ENCODE results near the gene BLVRB.

DNA sequence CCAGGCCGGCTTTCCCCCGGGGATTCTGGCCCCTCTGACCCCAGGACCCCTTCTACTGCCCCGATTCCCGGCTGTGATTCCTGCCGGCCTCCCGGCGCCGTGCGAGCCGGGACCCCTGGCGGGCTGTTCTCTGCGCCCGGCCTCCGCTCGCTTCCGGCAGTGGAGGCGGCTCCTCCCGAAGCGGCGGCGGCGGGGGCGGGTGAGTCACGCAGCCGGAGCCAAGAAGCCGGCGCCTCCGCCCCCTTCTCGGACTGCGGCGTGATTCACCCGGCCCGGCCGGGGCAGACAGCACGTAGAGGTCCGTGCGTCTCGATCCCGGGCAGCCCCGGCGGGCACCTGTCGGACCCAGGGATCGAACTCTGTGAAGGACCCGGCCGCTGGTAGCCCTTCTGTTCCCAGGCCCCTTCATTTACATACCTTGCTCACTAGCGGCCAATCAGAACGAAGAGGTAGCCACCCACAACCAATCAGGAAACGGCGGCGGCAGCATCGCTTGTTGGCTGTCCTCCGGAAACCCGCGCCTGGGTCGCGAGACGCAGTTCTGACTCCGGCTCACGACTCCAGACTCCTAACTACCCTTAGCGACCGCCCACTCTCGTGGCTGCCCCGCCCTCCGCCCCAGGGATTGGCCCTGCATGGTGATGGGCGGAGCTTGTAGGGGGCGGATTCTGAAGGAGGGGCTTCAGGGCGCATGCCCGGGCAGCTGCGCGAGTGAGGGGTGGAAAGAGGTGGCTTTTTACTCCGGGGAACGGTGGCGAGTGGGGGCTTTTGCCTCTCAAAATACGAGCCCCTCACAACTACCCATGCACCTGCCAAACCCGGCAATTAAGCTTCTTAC, 39.9 kb downstream of the BLVRB start, which contains the start of gene SERTAD1:
- TF ChIP-seq, protein P1, sequence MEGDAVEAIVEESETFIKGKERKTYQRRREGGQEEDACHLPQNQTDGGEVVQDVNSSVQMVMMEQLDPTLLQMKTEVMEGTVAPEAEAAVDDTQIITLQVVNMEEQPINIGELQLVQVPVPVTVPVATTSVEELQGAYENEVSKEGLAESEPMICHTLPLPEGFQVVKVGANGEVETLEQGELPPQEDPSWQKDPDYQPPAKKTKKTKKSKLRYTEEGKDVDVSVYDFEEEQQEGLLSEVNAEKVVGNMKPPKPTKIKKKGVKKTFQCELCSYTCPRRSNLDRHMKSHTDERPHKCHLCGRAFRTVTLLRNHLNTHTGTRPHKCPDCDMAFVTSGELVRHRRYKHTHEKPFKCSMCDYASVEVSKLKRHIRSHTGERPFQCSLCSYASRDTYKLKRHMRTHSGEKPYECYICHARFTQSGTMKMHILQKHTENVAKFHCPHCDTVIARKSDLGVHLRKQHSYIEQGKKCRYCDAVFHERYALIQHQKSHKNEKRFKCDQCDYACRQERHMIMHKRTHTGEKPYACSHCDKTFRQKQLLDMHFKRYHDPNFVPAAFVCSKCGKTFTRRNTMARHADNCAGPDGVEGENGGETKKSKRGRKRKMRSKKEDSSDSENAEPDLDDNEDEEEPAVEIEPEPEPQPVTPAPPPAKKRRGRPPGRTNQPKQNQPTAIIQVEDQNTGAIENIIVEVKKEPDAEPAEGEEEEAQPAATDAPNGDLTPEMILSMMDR (conservative IDR thresholded peaks at IDR 0.05; ENCODE audit: low read length), result peak; percentile 80
- TF ChIP-seq EZH2phosphoT487 (IDR thresholded peaks at IDR 0.05; ENCODE audit: borderline replicate concordance), result no peak

Data from Loucy (cell line).